Kidney (tissue), 14 donors: ENCODE data around the gene TCIRG1. TPM values are rescaled to one million over a fixed set of nuclear protein-coding genes. Genes with fewer than 3 reads are reported as not detected.

Experiments
- DNase-seq, 5 donors: peaks; one replicate each; pipeline ENCODE4 v3.0.0-alpha.2; 2013 to 2020
- FAIRE-seq: peaks from 2 replicates; lab custom pipeline; 2012; peaks lifted over from hg19 to GRCh38; lab: Jason Lieb, UNC
- H3K27ac ChIP-seq, 2 donors: one replicate each; pipeline ENCODE4 v1.7.0; 2013; ENCODE audit warnings: low read depth in 2 of 2, low read length in 2 of 2, inconsistent platforms in 1 of 2
- H3K27me3 ChIP-seq: one replicate; pipeline ENCODE4 v1.7.1; 2013; ENCODE audit warnings: low read length, inconsistent platforms; ENCODE audit not compliant: control insufficient read depth, insufficient read depth
- H3K36me3 ChIP-seq, 3 donors: one replicate each; pipeline versions ENCODE4 v1.7.0 to v1.7.1; 2013; ENCODE audit warnings: low read length in 3 of 3, control low read depth in 1 of 3, inconsistent platforms in 1 of 3; ENCODE audit not compliant: insufficient read depth in 3 of 3, control insufficient read depth in 2 of 3
- H3K4me1 ChIP-seq, 3 donors: one replicate each; pipeline versions ENCODE4 v1.7.0 to v1.7.1; 2013; ENCODE audit warnings: low read length in 3 of 3, inconsistent platforms in 1 of 3, low read depth in 1 of 3; ENCODE audit not compliant: control insufficient read depth in 2 of 3, insufficient read depth in 2 of 3
- H3K4me3 ChIP-seq, 3 donors: one replicate each; pipeline versions ENCODE4 v1.7.0 to v1.8.1; 2013; ENCODE audit warnings: low read length in 3 of 3, control low read depth in 1 of 3, inconsistent platforms in 1 of 3
- H3K9ac ChIP-seq, 3 donors: one replicate each; pipeline versions ENCODE4 v1.7.0 to v1.7.1; 2013; ENCODE audit warnings: low read length in 3 of 3, control low read depth in 1 of 3, inconsistent platforms in 1 of 3
- H3K9me3 ChIP-seq, 3 donors: one replicate each; pipeline versions ENCODE4 v1.7.0 to v1.7.1; 2013; ENCODE audit warnings: low read length in 3 of 3, control low read depth in 1 of 3, inconsistent platforms in 1 of 3; ENCODE audit not compliant: control insufficient read depth in 2 of 3, insufficient read depth in 1 of 3
- CTCF ChIP-seq: IDR thresholded peaks from 3 replicates; pipeline ENCODE4 v1.5.1; 2012; ENCODE audit warnings: mild to moderate bottlenecking, moderate library complexity, borderline replicate concordance; ENCODE audit not compliant: insufficient read depth; ENCODE audit errors: extremely low read depth
- intact Hi-C: fragments of 100-400 bp; cut with DNase I; formaldehyde crosslinking; loops from one replicate; pipeline ENCODE4 v1.11.1; 2022
- polyA plus RNA-seq: library from polyadenylated mRNA; stranded (reverse); fragments of 350-450 nt; fragmentation: Illumina TruSeq; extraction: RNeasy Lipid Tissue Mini Kit (QIAGEN cat#74804); gene quantifications from one replicate; pipeline ENCODE4 v1.2.3, GENCODE V29; 2014; ENCODE audit warnings: low read depth, low replicate concordance; ENCODE audit not compliant: insufficient read depth
- total RNA-seq: library from RNA; stranded (reverse); fragmentation: NEBNext Ultra II Directional; extraction: Animal tissue kit (Norgen Biotek cat#: 25700); gene quantifications from one replicate; pipeline ENCODE4 v1.2.1, GENCODE V29; 2021
- donor health status: control.
- donor health status: control.
- donor health status: control.
- donor health status: control.
- donor health status: control.
- donor health status: DM: yes; HTN: yes; CAD: no.
- donor health status: Normal renal cell carcinoma (clear cell type).

TCIRG1 gene
- total and polyA plus RNA-seq, 2 donors from 2014 or later = 36.3 to 97.1 TPM

- DNase-seq (no peak), FAIRE-seq (no peak)
- no peaks in the 10 kb centered on the region for H3K4me1 ChIP-seq
- no peaks in the 10 kb centered on the region for H3K27me3 ChIP-seq
- H3K9ac ChIP-seq = no peak overlapping the region
- peaks cover 4 to 43% (median 23%) of the 10 kb centered on the region in 3 donors for H3K36me3 ChIP-seq
- no peaks in the 10 kb centered on the region for H3K9me3 ChIP-seq
- no peak overlapping the region for H3K27ac ChIP-seq
- H3K4me3 ChIP-seq = no peak overlapping the region
- TF ChIP-seq CTCF = no peak
- intact Hi-C loops = no loop called here
Measured at GRCh38 chr11:68061508-68061907, 22.7 kb downstream of the TCIRG1 start.

GRCh38 chr11:68064926-68065325, 26.1 kb downstream of the TCIRG1 start:
- DNase-seq (no peak), FAIRE-seq (no peak)
- Histone ChIP-seq H3K9ac (no peak overlapping the region), H3K36me3 (peaks cover 7 to 69% (median 41%) of the 10 kb centered on the region in 3 donors), H3K27me3 (no peaks in the 10 kb centered on the region), H3K4me1 (no peaks in the 10 kb centered on the region), H3K9me3 (no peaks in the 10 kb centered on the region), H3K27ac (no peak overlapping the region), H3K4me3 (no peak overlapping the region)
- intact Hi-C loops = no loop called here
- TF ChIP-seq CTCF = no peak

GRCh38 chr11:68065841-68066240, 27.0 kb downstream of the TCIRG1 start:
- intact Hi-C loops = no loop called here
- Histone ChIP-seq H3K36me3 (peaks cover 7 to 78% (median 45%) of the 10 kb centered on the region in 3 donors), H3K4me3 (no peak overlapping the region), H3K9ac (no peak overlapping the region), H3K9me3 (no peaks in the 10 kb centered on the region), H3K4me1 (no peaks in the 10 kb centered on the region), H3K27me3 (no peaks in the 10 kb centered on the region), H3K27ac (no peak overlapping the region)
- no peak for DNase-seq
- no peak for TF ChIP-seq CTCF
- no peak for FAIRE-seq

- Histone ChIP-seq H3K4me1 (no peaks in the 10 kb centered on the region), H3K27ac (no peak overlapping the region), H3K36me3 (peaks cover 7 to 82% (median 42%) of the 10 kb centered on the region in 3 donors), H3K9me3 (no peaks in the 10 kb centered on the region), H3K27me3 (no peaks in the 10 kb centered on the region), H3K4me3 (no peak overlapping the region), H3K9ac (no peak overlapping the region)
- no peak for TF ChIP-seq CTCF
- DNase-seq (no peak), FAIRE-seq (no peak)
- intact Hi-C loops = no loop called here
Measured at GRCh38 chr11:68066742-68067141, 27.9 kb downstream of the TCIRG1 start.
